Central memory CD8-positive, alpha-beta T cell (primary cell): ENCODE measurements around the gene MNX1.

ENCODE experiments used
- ATAC-seq: fragments of 150-1000 bp; cut with Tn5 transposase; replicated peaks from 2 replicates; pipeline ENCODE4 v1.10.0; 2022; ENCODE audit warnings: mild to moderate bottlenecking, moderate FRiP score, moderate number of reproducible peaks; ENCODE audit not compliant: poor library complexity, severe bottlenecking; ENCODE audit errors: extremely low read depth
- DNase-seq, 2 donors: peaks; one replicate each; pipeline ENCODE4 v3.0.0; 2021; ENCODE audit warnings: low spot score in 2 of 2
- H3K27ac Mint-ChIP-seq: one replicate; pipeline ENCODE4 v1.8.0; 2022; ENCODE audit warnings: low read depth, mild to moderate bottlenecking, moderate library complexity, mixed read lengths
- H3K27me3 Mint-ChIP-seq: one replicate; pipeline ENCODE4 v1.8.0; 2022; ENCODE audit warnings: mixed read lengths
- H3K36me3 Mint-ChIP-seq: one replicate; pipeline ENCODE4 v1.8.0; 2022; ENCODE audit warnings: mild to moderate bottlenecking, moderate library complexity, mixed read lengths; ENCODE audit not compliant: insufficient read depth
- H3K4me1 Mint-ChIP-seq: one replicate; pipeline ENCODE4 v1.8.0; 2022; ENCODE audit warnings: mixed read lengths
- H3K4me3 Mint-ChIP-seq: one replicate; pipeline ENCODE4 v1.8.0; 2022; ENCODE audit warnings: mild to moderate bottlenecking, moderate library complexity, mixed read lengths
- H3K9me3 Mint-ChIP-seq: one replicate; pipeline ENCODE4 v1.8.0; 2022; ENCODE audit warnings: mixed read lengths

MNX1 gene

DNA sequence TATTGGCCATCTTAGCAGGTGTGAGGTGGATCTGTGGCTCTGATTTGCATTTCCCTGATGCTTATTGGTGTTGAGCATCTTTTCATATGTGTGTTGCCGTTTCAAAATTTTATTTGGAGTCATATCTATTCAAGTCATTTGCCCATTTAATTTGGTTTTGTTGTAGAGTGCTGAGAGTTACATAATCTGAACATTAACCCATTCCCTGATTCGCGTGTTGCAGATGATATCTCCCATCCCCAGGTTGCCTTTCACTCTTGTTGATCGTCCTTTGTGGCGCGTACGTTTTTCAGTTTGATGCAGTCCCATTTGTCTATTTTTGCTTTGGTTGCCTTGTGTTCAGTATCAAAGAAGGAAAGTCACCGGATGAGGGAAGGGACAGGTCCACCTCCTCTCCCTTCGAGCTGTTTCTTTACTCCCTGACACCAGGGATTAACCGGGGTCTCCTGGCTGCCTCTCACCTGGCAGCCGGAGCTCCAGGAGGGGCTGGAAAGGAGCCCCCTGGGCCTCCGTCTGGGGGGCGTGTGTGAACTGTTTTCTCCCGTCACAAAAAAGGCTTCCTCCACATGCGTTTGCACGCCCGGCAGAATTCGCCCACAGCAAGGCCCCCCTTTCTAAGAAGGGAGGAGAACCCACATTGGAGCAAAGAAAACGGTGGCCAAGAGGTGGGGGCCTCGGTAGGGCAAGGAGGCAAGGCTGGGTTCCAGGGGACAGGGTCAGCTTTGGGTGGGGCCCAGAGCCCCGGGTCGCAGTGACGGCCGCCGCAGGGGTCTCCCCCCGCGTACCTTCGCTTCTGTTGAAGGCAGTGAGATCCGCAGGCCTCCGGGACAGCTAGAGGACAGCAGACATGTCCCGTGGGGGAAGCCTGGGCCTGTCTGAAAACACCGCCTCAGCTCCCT, 8.3 kb downstream of the MNX1 start:
- no peak for DNase-seq
- Mint-ChIP-seq H3K27ac (no peak overlapping the region), H3K4me1 (peaks cover 14% of the 10 kb centered on the region), H3K4me3 (peak overlapping the region; percentile 60), H3K27me3 (peaks cover 89% of the 10 kb centered on the region), H3K36me3 (peaks cover 8% of the 10 kb centered on the region), H3K9me3 (no peaks in the 10 kb centered on the region)
- ATAC-seq, result no peak

DNA sequence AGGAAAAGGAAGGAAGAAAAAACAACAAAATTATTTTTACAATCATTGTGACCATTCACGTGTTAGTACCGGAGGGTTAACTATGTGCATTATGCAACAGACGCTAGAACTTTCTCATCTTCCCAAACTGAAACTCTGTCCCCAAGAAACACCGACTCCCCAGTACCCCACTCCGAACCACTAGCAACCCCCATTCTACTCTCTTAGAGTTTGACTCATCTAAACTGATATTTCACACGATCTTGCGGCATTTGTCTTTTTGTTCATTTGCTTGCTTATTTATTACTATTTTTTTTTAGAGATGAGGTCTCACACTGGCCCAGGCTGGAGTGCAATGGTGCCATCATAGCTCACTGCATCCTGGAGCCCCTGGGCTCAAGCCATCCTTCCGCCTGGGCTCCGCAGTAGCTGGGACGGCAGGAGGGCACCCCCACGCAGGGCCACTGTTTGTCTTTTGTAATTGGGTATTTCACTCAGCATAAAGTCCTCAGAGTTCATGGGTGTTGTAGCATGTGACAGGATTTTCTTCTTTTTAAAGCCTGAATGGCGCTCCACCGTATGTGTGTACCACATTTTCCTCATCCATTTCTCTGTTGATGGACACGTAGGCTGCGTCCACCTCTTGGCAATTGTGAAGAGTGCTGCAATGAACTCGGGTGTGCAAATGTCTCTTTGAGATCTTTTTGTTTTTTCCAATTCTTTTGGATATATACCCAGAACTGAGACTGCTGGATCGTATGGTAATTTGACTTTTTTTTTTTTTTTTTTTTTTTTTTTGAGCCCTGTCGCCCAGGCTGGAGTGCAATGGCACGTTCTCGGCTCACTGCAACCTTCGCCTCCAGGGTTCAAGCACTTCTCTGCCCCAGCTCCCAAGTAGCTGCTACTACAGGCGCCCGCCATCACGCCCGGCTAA, 9.5 kb downstream of the MNX1 start:
- Mint-ChIP-seq H3K9me3 (no peaks in the 10 kb centered on the region), H3K27ac (no peak overlapping the region), H3K36me3 (peaks cover 8% of the 10 kb centered on the region), H3K27me3 (peaks cover 89% of the 10 kb centered on the region), H3K4me1 (peaks cover 14% of the 10 kb centered on the region), H3K4me3 (peak overlapping the region; percentile 60)
- DNase-seq (no peak), ATAC-seq (no peak)

DNA sequence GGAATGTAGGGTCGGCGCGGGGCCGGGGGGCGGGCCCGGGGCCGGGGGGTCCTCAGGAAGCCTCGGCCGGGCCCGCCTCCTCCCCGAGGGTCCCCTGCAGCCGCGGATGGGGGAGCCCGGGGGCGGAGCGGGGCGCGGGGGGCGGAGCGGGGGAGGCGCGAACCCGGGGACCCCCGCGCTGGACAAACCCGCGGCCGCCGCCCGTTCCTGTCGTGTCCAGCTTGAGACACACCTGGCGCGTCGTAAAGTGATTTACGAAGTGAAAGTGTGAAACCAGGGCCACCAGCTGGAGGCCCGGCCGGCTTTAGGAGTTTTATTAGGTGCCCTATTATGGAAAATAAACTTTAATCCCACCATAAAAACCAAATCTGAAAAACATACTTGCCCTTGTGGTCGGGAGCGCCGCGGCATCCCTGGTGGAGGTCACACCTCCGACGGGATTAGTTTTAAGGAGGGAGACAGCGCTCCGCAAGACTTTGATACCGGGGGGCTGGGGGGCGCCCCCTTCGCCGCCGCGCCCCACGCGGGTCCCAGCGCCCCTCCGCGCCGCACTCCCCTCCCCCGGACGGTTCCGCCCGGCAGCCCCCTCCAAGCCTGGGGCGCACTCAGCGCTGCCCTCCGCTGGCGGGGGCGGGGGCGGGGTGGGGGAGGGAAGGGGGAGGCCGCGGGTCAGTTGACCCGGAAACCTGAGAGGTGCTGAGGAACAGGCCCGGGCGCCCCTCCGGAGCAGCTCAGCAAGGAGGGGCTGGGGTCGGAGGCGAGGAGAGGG, 10.3 kb downstream of the MNX1 start:
- no peaks in the 10 kb centered on the region for H3K9me3 Mint-ChIP-seq
- peak overlapping the region; percentile 60 for H3K4me3 Mint-ChIP-seq
- H3K4me1 Mint-ChIP-seq, result peaks cover 14% of the 10 kb centered on the region
- peaks cover 8% of the 10 kb centered on the region for H3K36me3 Mint-ChIP-seq
- peaks cover 95% of the 10 kb centered on the region for H3K27me3 Mint-ChIP-seq
- ATAC-seq, result no peak
- no peak for DNase-seq
- no peak overlapping the region for H3K27ac Mint-ChIP-seq

DNA sequence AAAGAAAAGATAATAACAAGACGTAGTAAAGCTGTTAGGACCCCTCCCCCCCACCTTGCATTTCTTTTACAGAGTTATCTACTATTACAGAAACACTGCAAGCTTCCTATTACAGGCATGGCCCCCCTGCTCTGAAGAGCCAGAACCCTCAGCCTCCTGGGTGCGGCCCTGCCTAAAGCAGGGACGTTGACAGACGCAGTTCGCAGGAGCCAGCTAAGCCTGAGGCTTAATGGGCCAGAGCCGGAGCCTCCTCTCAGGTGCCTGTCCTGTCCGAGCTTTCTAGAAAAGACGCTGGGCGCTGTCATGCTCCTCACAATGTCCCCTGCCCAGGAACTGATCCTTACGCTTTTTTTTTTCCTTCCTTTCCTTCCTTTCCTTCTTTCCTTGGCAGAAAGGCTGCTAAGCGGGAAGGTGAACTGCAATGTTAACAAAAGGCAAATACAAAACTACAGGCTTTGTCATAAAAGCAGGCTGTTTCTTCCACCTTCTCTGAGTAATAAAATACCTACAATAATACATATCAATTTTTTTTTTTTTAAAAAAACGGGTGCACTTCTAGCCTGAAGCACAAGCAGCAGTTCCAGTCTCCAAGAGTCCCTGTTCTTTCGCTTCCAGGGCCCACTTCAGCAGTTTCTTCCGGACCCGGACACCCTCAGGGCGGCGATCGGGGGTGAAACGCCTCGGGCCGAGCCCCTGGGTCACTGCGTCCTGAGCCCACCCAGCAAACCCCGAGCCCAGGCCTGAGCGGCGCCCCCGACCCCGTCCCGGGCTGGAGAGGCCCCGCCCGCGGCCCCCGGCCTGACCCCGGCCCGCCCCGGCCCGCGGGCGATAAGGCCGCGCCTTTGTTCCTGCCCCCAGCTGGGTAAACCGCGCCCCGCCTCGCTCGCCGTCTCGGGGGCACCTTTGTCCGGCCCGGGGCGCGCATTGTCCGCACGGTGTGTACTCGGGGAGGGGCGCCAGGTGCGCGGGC, 11.2 kb downstream of the MNX1 start:
- Mint-ChIP-seq H3K9me3 (no peaks in the 10 kb centered on the region), H3K27ac (no peak overlapping the region), H3K4me1 (peaks cover 6% of the 10 kb centered on the region), H3K36me3 (peaks cover 5% of the 10 kb centered on the region), H3K4me3 (peak overlapping the region; percentile 60), H3K27me3 (peaks cover 95% of the 10 kb centered on the region)
- no peak for ATAC-seq
- DNase-seq, result no peak

DNA sequence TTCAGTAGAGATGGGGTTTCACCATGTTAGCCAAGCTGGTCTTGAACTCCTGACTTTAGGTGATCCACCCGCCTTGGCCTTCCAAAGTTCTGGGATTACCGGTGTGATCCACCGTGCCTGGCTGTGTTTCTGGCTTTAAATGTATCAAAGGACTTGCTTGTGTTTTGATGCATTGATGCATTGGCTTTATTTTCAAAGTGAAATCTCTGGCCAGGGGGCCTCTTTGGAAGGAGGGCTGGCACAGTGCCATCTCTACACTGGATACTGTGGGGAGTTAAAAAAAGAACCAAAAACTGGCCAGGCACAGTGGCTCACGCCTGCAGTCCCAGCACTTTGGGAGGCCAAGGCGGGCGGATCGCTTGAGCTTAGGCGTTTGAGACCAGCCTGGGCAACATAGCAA, 16.0 kb downstream of the MNX1 start:
- Mint-ChIP-seq H3K36me3 (no peaks in the 10 kb centered on the region), H3K4me1 (no peaks in the 10 kb centered on the region), H3K9me3 (no peaks in the 10 kb centered on the region), H3K4me3 (no peak overlapping the region), H3K27ac (no peak overlapping the region), H3K27me3 (peaks cover 81% of the 10 kb centered on the region)
- ATAC-seq (no peak), DNase-seq (no peak)

DNA sequence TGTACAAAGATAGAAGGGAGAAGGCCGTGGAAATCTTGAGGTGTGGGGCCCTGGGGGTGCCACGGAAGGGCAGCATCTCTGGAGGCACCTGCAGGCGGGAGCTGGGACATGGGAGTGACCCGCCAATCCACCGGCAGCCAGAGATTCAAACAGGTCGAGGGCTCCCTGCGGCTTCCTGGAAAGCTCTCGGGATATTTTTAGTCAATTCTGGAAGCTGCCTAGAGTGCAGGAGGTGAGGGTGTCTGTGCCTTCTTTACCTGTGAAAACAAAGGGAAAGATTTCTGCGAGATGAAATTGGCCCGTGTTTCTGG, 16.6 kb downstream of the MNX1 start:
- no peaks in the 10 kb centered on the region for H3K4me1 Mint-ChIP-seq
- no peak for ATAC-seq
- H3K36me3 Mint-ChIP-seq, result no peaks in the 10 kb centered on the region
- no peak overlapping the region for H3K4me3 Mint-ChIP-seq
- no peaks in the 10 kb centered on the region for H3K9me3 Mint-ChIP-seq
- DNase-seq, result no peak
- no peak overlapping the region for H3K27ac Mint-ChIP-seq
- peaks cover 78% of the 10 kb centered on the region for H3K27me3 Mint-ChIP-seq

DNA sequence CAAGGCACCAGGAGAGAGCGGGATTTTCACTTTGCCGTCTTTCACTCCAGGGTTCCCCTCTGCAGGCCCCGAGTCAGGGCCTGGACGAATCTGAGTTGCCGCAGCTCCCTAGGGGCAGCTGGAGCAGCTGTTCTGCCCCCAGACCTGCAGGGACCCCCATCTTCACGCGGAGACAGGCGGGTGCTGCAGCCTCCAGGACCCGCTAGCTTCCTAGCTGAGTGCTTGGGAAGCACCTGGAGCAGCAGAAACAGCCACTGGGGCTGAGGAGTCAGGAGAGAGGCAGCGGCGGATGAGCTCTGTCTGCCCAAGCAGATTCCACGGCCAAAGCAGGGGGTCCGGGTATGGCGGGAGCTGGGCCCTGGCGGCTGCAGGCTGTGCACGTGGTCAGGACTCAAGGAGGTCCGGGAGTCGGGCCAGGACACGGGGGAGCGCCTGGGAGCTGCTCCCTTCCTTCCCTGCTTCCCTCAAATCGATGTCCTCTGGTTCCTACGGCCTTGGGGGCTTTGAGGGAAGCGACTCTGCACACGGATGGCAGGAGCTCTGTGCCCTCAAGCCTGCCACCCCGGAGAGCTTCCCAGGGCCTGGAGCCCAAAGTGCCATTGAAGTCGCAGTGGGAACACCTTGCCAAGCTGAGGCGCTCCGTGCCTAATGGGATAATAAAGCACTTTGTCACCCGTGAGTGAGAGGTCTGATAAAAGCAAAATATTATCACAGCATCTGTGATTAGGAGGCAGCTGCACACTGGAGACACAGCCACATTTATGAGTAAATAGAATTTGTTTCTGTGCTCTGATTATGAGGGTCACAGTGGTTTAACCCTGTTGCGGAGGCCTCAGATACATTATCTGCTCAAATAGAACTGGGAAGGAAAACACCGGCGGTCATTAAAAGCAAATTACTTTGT, 17.2 kb downstream of the MNX1 start:
- no peak for DNase-seq
- Mint-ChIP-seq H3K27me3 (peaks cover 72% of the 10 kb centered on the region), H3K4me3 (no peak overlapping the region), H3K9me3 (no peaks in the 10 kb centered on the region), H3K27ac (no peak overlapping the region), H3K4me1 (no peaks in the 10 kb centered on the region), H3K36me3 (no peaks in the 10 kb centered on the region)
- no peak for ATAC-seq

DNA sequence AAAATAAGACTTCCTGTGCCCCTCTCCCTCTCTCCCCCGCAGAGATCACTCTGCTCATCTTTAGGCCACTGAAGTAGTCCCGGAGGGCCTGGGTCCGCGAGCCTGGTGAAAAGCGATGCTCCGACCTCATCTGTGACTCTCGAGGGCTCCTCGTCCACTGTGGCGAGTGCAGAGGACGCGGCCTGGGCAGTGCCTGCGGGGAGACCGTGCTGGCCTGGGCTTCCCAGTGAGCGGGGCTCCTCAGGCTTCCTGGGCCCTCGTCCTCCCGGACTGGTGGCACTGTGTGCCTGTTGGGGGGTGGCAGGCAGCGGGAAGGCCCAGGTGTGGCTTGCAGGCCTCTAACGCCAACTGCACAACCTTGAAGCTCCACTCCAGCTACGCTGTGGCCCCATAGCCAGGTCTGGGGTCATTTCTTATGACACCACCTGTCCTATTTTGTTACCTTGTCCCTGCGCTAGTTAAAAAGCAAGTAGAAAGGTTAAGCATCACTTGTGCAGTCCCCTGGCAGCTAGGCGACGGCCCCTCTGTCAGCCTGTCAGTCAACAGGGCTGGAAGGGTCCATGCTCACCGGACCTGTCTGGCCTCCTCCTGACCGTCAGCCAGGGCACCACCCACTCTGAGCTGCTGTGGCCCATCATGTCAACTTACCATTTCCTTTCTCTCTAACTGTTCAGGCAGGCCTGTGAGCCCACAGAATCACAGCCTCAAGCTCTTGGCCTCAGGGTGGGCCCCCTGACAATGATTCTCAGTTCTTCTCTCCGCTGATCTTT, 20.5 kb downstream of the MNX1 start:
- no peak overlapping the region for H3K27ac Mint-ChIP-seq
- no peaks in the 10 kb centered on the region for H3K4me1 Mint-ChIP-seq
- ATAC-seq, result no peak

DNA sequence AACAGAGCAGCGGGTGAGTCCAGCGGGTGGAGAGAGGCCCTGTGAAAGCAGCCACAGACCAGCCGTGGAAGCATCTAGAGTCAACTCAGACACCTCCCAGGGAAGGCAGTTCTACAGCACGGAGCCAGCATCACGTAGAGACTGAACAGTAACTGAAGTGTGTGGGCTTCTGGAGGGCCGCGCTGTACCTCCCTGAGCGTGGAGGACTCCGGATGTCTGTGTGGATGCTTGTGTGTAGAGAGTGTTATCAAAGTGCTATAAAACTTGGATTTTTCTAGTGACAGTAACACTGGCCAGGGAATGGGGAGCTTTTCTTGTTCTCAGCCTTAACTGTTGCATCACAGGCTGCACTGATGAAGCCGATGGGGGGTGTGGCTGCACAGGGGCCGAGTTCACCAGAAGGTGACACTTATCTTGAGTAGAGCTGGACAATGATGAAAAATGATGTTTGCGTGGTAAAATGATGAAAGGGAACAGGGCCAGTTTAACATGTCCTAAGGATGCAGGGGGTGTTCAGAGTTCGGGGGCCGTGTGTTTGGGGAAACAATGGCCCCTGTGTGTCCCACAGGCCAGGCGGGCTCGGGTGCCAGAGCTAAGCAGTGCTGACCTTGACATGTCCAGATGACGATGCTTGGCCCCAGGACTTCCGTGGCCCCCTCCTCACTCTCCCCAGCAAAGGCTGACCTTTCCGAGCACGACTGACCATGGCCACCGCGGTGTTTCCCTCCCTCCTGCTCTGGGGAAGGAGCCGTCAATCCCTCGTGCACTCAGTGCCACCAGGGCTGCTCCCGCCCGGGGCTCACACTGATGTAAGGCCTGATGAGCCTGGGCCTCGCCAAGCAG, 21.9 kb downstream of the MNX1 start:
- Mint-ChIP-seq H3K27ac (peak overlapping the region; percentile 68), H3K4me3 (no peak overlapping the region), H3K4me1 (no peaks in the 10 kb centered on the region), H3K9me3 (no peaks in the 10 kb centered on the region), H3K36me3 (no peaks in the 10 kb centered on the region), H3K27me3 (peaks cover 25% of the 10 kb centered on the region)
- ATAC-seq (no peak), DNase-seq (no peak)

More for the DNA sequence above, 20.5 kb downstream of the MNX1 start:
- Mint-ChIP-seq H3K4me3 (no peak overlapping the region), H3K9me3 (no peaks in the 10 kb centered on the region), H3K27me3 (peaks cover 39% of the 10 kb centered on the region), H3K36me3 (no peaks in the 10 kb centered on the region)
- no peak for DNase-seq

DNA sequence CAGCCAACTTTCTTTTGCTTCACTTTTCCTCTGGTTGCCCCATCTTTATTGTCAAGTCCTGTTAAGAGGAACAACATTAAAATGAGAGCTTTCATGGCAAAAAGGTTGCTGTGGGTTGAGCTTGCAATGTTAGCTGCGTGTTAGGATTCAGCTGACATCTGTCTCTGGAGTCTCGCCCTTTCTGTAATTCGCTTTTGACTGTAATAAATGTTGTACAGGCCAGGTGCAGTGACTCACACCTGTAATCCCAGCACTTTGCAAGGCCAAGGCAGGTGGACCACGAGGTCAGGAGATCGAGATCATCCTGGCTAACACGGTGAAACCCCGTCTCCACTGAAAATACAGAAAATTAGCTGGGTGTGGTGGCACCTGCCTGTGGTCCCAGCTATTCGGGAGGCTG, 24.1 kb downstream of the MNX1 start:
- Mint-ChIP-seq H3K9me3 (no peaks in the 10 kb centered on the region), H3K27me3 (peaks cover 19% of the 10 kb centered on the region), H3K4me3 (no peak overlapping the region), H3K4me1 (no peaks in the 10 kb centered on the region), H3K36me3 (no peaks in the 10 kb centered on the region), H3K27ac (no peak overlapping the region)
- DNase-seq (no peak), ATAC-seq (no peak)
